ENCODE measurements around the gene BARD1. TPM values are rescaled to one million over a fixed set of nuclear protein-coding genes. Genes with fewer than 3 reads are reported as not detected.

The BARD1 gene
- polyA plus RNA-seq, 1 donor: 8.6 TPM

- H3K36me3 ChIP-seq (ENCODE audit: control insufficient read depth, insufficient read depth, low read length): no peaks in the 10 kb centered on the region
- H3K4me3 ChIP-seq (ENCODE audit: low read length): no peak overlapping the region
- no peak overlapping the region for H3K27ac ChIP-seq (ENCODE audit: low read length)
- no peaks in the 10 kb centered on the region for H3K4me1 ChIP-seq (ENCODE audit: control insufficient read depth, insufficient read depth, low read length)
- DNase-seq: no peak
- H3K9me3 ChIP-seq (ENCODE audit: control insufficient read depth, low read depth, low read length): no peaks in the 10 kb centered on the region
- 100% methylated on average over 1 of the region's 3 CpGs for WGBS (ENCODE audit: insufficient coverage, low lambda C conversion rate)
- H3K27me3 ChIP-seq (ENCODE audit: control insufficient read depth, insufficient read depth, low read length): no peaks in the 10 kb centered on the region
These were observed 37.0 kb downstream of the BARD1 start for GRCh38 chr2:214772443-214773015.

DNA sequence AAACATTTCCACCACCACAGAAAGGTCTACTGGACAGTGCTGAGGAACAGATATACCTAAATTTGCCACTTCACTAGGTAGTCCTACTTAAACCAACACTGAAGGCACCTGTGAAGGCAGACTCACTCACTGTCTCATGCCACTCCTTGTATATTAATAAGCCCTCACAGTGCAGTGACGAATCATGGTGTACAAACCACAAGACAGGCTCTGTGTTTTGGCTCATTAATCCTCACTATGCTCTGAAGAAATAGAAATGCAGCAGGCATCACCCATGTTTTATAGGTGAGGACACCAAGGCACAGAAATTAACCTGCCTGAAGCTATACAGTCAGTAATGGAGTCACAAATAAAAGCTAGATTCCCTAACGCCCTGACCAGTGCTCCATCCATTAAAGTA is 44.3 kb downstream of the BARD1 start:
- Histone ChIP-seq H3K4me3 (ENCODE audit: low read length) (no peak overlapping the region), H3K36me3 (ENCODE audit: control insufficient read depth, insufficient read depth, low read length) (peaks cover 25% of the 10 kb centered on the region), H3K27ac (ENCODE audit: low read length) (no peak overlapping the region), H3K9me3 (ENCODE audit: control insufficient read depth, low read depth, low read length) (no peaks in the 10 kb centered on the region), H3K27me3 (ENCODE audit: control insufficient read depth, insufficient read depth, low read length) (no peaks in the 10 kb centered on the region), H3K4me1 (ENCODE audit: control insufficient read depth, insufficient read depth, low read length) (no peaks in the 10 kb centered on the region)
- WGBS (ENCODE audit: insufficient coverage, low lambda C conversion rate): no CpG with 5 or more reads among the region's 2 CpGs
- no peak for DNase-seq

- 88% methylated on average over 1 of the region's 2 CpGs for WGBS (ENCODE audit: insufficient coverage, low lambda C conversion rate)
- H3K9me3 ChIP-seq (ENCODE audit: control insufficient read depth, low read depth, low read length): no peaks in the 10 kb centered on the region
- no peak overlapping the region for H3K27ac ChIP-seq (ENCODE audit: low read length)
- DNase-seq: no peak
- H3K4me3 ChIP-seq (ENCODE audit: low read length): no peak overlapping the region
- no peaks in the 10 kb centered on the region for H3K27me3 ChIP-seq (ENCODE audit: control insufficient read depth, insufficient read depth, low read length)
- no peaks in the 10 kb centered on the region for H3K4me1 ChIP-seq (ENCODE audit: control insufficient read depth, insufficient read depth, low read length)
- peaks cover 11% of the 10 kb centered on the region for H3K36me3 ChIP-seq (ENCODE audit: control insufficient read depth, insufficient read depth, low read length)
These were observed 56.0 kb downstream of the BARD1 start for GRCh38 chr2:214753455-214753854.

- Histone ChIP-seq H3K36me3 (ENCODE audit: control insufficient read depth, insufficient read depth, low read length) (peaks cover 6% of the 10 kb centered on the region), H3K4me1 (ENCODE audit: control insufficient read depth, insufficient read depth, low read length) (no peaks in the 10 kb centered on the region), H3K9me3 (ENCODE audit: control insufficient read depth, low read depth, low read length) (no peaks in the 10 kb centered on the region), H3K27me3 (ENCODE audit: control insufficient read depth, insufficient read depth, low read length) (no peaks in the 10 kb centered on the region), H3K27ac (ENCODE audit: low read length) (no peak overlapping the region), H3K4me3 (ENCODE audit: low read length) (no peak overlapping the region)
- DNase-seq: no peak
- WGBS (ENCODE audit: insufficient coverage, low lambda C conversion rate): no CpG with 5 or more reads among the region's 2 CpGs
These were observed 59.0 kb downstream of the BARD1 start for GRCh38 chr2:214750529-214750928.

DNA sequence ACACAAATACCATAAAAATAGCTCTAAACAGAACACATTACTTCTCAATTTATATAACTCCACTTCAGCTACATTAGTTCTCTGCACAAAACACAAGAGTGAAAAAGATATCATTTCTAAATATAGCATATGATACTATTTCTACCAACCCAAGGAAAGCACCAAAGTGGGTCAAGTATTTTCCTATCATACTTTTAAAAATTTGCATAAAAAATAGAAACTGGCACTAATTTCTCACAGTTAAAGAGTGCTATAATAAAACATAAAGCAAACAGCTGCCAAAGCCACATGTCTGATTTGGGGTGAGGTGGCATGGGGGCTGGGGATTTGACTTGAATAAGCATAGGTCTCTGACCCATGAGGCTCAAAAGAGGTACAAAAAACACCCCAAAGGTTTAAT is 61.5 kb downstream of the BARD1 start:
- no peaks in the 10 kb centered on the region for H3K4me1 ChIP-seq (ENCODE audit: control insufficient read depth, insufficient read depth, low read length)

DNA sequence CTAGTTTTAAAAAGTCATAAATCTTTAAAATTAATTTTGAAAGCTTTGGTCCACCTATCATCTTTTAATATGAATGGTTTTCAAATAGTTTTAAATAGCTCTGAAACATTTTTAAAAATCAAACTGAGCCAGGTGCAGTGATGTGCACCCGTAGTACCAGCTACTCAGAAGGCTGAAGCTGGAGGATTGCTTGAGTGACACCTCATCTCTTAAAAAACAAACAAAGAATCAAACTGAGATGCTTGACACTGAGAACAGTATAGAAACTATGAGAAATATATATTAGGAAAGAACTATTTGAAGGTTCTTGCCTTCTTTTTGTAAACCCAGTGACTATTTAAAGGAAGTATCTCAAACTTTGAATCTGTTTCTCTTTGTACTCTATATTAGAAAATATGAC is 67.4 kb downstream of the BARD1 start:
- WGBS (ENCODE audit: insufficient coverage, low lambda C conversion rate): no CpG with 5 or more reads among the region's 1 CpG
- Histone ChIP-seq H3K4me1 (ENCODE audit: control insufficient read depth, insufficient read depth, low read length) (no peaks in the 10 kb centered on the region), H3K27me3 (ENCODE audit: control insufficient read depth, insufficient read depth, low read length) (no peaks in the 10 kb centered on the region), H3K36me3 (ENCODE audit: control insufficient read depth, insufficient read depth, low read length) (peaks cover 3% of the 10 kb centered on the region), H3K27ac (ENCODE audit: low read length) (no peak overlapping the region), H3K4me3 (ENCODE audit: low read length) (no peak overlapping the region), H3K9me3 (ENCODE audit: control insufficient read depth, low read depth, low read length) (no peaks in the 10 kb centered on the region)
- DNase-seq: no peak

More for the DNA sequence above, 61.5 kb downstream of the BARD1 start:
- no peaks in the 10 kb centered on the region for H3K27me3 ChIP-seq (ENCODE audit: control insufficient read depth, insufficient read depth, low read length)
- H3K27ac ChIP-seq (ENCODE audit: low read length): no peak overlapping the region
- no peak overlapping the region for H3K4me3 ChIP-seq (ENCODE audit: low read length)
- DNase-seq: no peak
- H3K9me3 ChIP-seq (ENCODE audit: control insufficient read depth, low read depth, low read length): no peaks in the 10 kb centered on the region
- peaks cover 6% of the 10 kb centered on the region for H3K36me3 ChIP-seq (ENCODE audit: control insufficient read depth, insufficient read depth, low read length)

- no peaks in the 10 kb centered on the region for H3K27me3 ChIP-seq (ENCODE audit: control insufficient read depth, insufficient read depth, low read length)
- peaks cover 3% of the 10 kb centered on the region for H3K36me3 ChIP-seq (ENCODE audit: control insufficient read depth, insufficient read depth, low read length)
- H3K27ac ChIP-seq (ENCODE audit: low read length): no peak overlapping the region
- 89% methylated on average over 1 of the region's 1 CpG for WGBS (ENCODE audit: insufficient coverage, low lambda C conversion rate)
- H3K9me3 ChIP-seq (ENCODE audit: control insufficient read depth, low read depth, low read length): no peaks in the 10 kb centered on the region
- no peak for DNase-seq
- H3K4me1 ChIP-seq (ENCODE audit: control insufficient read depth, insufficient read depth, low read length): no peaks in the 10 kb centered on the region
- no peak overlapping the region for H3K4me3 ChIP-seq (ENCODE audit: low read length)
These were observed 68.6 kb downstream of the BARD1 start for GRCh38 chr2:214740867-214741395.

GRCh38 chr2:214737188-214737587 is 72.3 kb downstream of the BARD1 start:
- peaks cover 3% of the 10 kb centered on the region for H3K36me3 ChIP-seq (ENCODE audit: control insufficient read depth, insufficient read depth, low read length)
- 100% methylated on average over 1 of the region's 3 CpGs for WGBS (ENCODE audit: insufficient coverage, low lambda C conversion rate)

DNA sequence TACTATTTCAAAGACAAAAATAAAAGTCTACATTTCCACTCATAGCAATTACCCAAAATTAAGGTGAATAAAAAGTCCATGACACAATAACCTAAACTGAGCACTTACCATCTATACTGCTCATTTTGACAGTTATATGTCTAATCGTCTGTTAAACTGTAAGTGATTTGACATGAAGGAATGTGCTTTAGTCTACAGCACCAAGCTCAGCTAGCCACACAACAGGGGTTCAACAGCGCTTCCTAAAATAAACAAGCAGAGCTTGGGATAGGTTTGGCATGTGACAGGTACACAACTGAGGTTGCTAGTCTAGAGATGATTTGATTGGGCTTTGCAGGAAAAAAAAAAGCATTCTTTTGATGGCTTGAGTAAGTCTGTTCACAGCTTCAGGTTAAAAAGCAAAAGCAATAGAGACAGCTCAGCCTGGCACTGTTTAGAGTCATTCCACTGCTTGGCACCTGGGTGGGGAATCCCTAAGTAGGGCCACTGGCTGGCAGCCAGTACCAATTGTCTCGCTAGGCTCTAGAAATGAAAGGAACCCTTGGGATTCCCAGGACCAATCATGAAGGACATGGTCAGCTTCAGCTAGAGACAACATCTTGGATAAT is 78.6 kb downstream of the BARD1 start:
- no peaks in the 10 kb centered on the region for H3K9me3 ChIP-seq (ENCODE audit: control insufficient read depth, low read depth, low read length)
- H3K27me3 ChIP-seq (ENCODE audit: control insufficient read depth, insufficient read depth, low read length): no peaks in the 10 kb centered on the region
- WGBS (ENCODE audit: insufficient coverage, low lambda C conversion rate): no CpG with 5 or more reads among the region's 3 CpGs
- no peak for DNase-seq
- H3K4me1 ChIP-seq (ENCODE audit: control insufficient read depth, insufficient read depth, low read length): peaks cover 3% of the 10 kb centered on the region
- peaks cover 14% of the 10 kb centered on the region for H3K36me3 ChIP-seq (ENCODE audit: control insufficient read depth, insufficient read depth, low read length)
- H3K27ac ChIP-seq (ENCODE audit: low read length): no peak overlapping the region
- no peak overlapping the region for H3K4me3 ChIP-seq (ENCODE audit: low read length)

More at GRCh38 chr2:214737188-214737587, 72.3 kb downstream of the BARD1 start:
- Histone ChIP-seq H3K4me3 (ENCODE audit: low read length) (no peak overlapping the region), H3K9me3 (ENCODE audit: control insufficient read depth, low read depth, low read length) (no peaks in the 10 kb centered on the region), H3K27me3 (ENCODE audit: control insufficient read depth, insufficient read depth, low read length) (no peaks in the 10 kb centered on the region), H3K4me1 (ENCODE audit: control insufficient read depth, insufficient read depth, low read length) (no peaks in the 10 kb centered on the region), H3K27ac (ENCODE audit: low read length) (no peak overlapping the region)
- no peak for DNase-seq

- WGBS (ENCODE audit: insufficient coverage, low lambda C conversion rate): 93% methylated on average over 3 of the region's 3 CpGs
These were observed 79.2 kb downstream of the BARD1 start for GRCh38 chr2:214730248-214730647.

DNA sequence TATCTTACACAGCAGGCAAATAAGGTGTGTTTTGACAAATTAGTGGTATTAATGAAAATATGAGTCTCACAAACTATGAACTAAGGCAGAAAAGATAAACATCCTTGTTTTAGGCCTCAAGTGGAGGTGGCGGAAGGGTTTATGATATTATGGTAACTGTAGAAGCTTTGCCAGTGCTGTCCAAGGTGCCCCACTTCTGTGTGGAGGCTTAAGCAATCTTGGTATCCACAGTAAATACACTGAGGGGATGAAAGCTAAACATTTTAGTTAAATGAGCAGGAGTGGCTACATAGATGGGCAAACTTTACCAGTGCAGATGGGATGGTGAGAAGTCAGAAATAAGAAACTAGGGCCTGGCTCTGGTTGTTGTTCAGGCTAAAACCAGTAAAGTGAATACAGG is 84.7 kb downstream of the BARD1 start:
- Histone ChIP-seq H3K27me3 (ENCODE audit: control insufficient read depth, insufficient read depth, low read length) (no peaks in the 10 kb centered on the region), H3K4me3 (ENCODE audit: low read length) (no peak overlapping the region), H3K36me3 (ENCODE audit: control insufficient read depth, insufficient read depth, low read length) (peaks cover 11% of the 10 kb centered on the region), H3K4me1 (ENCODE audit: control insufficient read depth, insufficient read depth, low read length) (peaks cover 3% of the 10 kb centered on the region), H3K9me3 (ENCODE audit: control insufficient read depth, low read depth, low read length) (no peaks in the 10 kb centered on the region), H3K27ac (ENCODE audit: low read length) (no peak overlapping the region)
- no CpG with 5 or more reads among the region's 1 CpG for WGBS (ENCODE audit: insufficient coverage, low lambda C conversion rate)
- DNase-seq: no peak

More at GRCh38 chr2:214730248-214730647, 79.2 kb downstream of the BARD1 start:
- H3K27ac ChIP-seq (ENCODE audit: low read length): no peak overlapping the region
- no peak for DNase-seq
- no peak overlapping the region for H3K4me3 ChIP-seq (ENCODE audit: low read length)
- peaks cover 14% of the 10 kb centered on the region for H3K36me3 ChIP-seq (ENCODE audit: control insufficient read depth, insufficient read depth, low read length)
- H3K4me1 ChIP-seq (ENCODE audit: control insufficient read depth, insufficient read depth, low read length): peaks cover 3% of the 10 kb centered on the region
- no peaks in the 10 kb centered on the region for H3K9me3 ChIP-seq (ENCODE audit: control insufficient read depth, low read depth, low read length)
- no peaks in the 10 kb centered on the region for H3K27me3 ChIP-seq (ENCODE audit: control insufficient read depth, insufficient read depth, low read length)
